ENCODE data around the gene ALG10. TPM values are rescaled to one million over a fixed set of nuclear protein-coding genes. Genes with fewer than 3 reads are reported as not detected.
"Not testable (repeated sequence)": the region's sequence is repeated elsewhere in the genome, so short reads cannot be mapped to it uniquely, and the experiment has no call there.

The ALG10 gene
- total RNA-seq, 2 donors from 2014 or later, result 1.6 to 8.0 TPM

DNA sequence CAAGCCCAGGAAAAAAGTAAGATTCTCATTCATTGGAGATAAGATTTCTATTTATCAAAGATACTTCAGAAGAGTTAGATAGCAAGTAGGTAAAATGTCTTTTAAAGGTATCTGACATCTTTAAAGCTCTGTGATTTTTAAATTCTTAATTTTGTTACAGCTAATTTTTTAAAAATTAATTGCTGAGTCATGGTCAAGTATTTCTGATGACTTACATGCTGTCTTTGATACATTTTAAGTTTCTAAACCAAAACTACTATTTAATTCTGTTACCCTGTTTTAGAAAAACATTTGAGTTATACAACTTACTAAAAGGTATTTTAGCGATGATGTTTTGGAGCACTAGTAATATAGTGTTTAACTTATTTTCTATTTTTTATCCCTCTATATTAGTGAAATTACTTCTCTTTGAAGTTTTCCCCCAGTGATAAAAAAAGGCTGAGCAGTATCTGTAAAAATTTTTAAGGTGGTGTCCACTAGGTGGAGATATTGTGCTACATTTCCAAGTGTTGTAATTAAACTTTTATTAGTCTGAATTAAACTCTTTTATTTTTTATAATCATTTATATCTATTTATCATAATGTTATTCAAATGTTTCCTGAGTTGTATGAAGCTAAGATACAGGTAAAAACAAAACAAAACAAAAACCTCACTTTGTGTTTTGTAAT lies 11.5 kb downstream of the ALG10 start:
- Histone ChIP-seq H3K36me3 (replicated peaks in 1 of 2; ENCODE audit: insufficient read depth in 1 of 2, low read depth in 2 of 2) (no peaks in the 10 kb centered on the region), H3K27me3 (no peaks in the 10 kb centered on the region), H3K27ac (no peak overlapping the region), H3K9me3 (no peaks in the 10 kb centered on the region), H3K4me1 (no peaks in the 10 kb centered on the region), H3K4me3 (no peak overlapping the region)
- no peak for TF ChIP-seq POLR2A (IDR thresholded peaks at IDR 0.05)
- TF ChIP-seq, protein P1, sequence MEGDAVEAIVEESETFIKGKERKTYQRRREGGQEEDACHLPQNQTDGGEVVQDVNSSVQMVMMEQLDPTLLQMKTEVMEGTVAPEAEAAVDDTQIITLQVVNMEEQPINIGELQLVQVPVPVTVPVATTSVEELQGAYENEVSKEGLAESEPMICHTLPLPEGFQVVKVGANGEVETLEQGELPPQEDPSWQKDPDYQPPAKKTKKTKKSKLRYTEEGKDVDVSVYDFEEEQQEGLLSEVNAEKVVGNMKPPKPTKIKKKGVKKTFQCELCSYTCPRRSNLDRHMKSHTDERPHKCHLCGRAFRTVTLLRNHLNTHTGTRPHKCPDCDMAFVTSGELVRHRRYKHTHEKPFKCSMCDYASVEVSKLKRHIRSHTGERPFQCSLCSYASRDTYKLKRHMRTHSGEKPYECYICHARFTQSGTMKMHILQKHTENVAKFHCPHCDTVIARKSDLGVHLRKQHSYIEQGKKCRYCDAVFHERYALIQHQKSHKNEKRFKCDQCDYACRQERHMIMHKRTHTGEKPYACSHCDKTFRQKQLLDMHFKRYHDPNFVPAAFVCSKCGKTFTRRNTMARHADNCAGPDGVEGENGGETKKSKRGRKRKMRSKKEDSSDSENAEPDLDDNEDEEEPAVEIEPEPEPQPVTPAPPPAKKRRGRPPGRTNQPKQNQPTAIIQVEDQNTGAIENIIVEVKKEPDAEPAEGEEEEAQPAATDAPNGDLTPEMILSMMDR (IDR thresholded peaks at IDR 0.05), result peak in 6 of 7 experiments; percentile 22 to 54 (median 32)
- ATAC-seq (no peak), DNase-seq (no peak)
- WGBS, 2 donors, result 12 to 23% methylated on average over 1 of the region's 1 CpG
- intact Hi-C loops (cut with DNase I), result no loop called here

GRCh38 chr12:34038357-34038756 lies 16.1 kb downstream of the ALG10 start:
- H3K4me1 ChIP-seq; H3K27me3 ChIP-seq; ATAC-seq; H3K36me3 ChIP-seq (replicated peaks in 1 of 2; ENCODE audit: insufficient read depth in 1 of 2, low read depth in 2 of 2); intact Hi-C loops (cut with DNase I); H3K4me3 ChIP-seq; DNase-seq; H3K9me3 ChIP-seq; H3K27ac ChIP-seq: not testable (repeated sequence)
- WGBS, 2 donors, result 67 to 74% methylated on average over 3 of the region's 3 CpGs

GRCh38 chr12:34046570-34046969 lies 24.3 kb downstream of the ALG10 start:
- no peak for DNase-seq
- TF ChIP-seq POLR2A (IDR thresholded peaks at IDR 0.05), result no peak
- ATAC-seq, result no peak
- H3K4me1 ChIP-seq, result no peaks in the 10 kb centered on the region
- intact Hi-C loops (cut with DNase I), result no loop called here
- no peak overlapping the region for H3K4me3 ChIP-seq
- H3K36me3 ChIP-seq (replicated peaks in 1 of 2; ENCODE audit: insufficient read depth in 1 of 2, low read depth in 2 of 2), result no peaks in the 10 kb centered on the region
- H3K27ac ChIP-seq, result no peak overlapping the region
- H3K9me3 ChIP-seq, result peaks cover 0 to 24% (median 0%) of the 10 kb centered on the region in 3 donors
- no peaks in the 10 kb centered on the region for H3K27me3 ChIP-seq

DNA sequence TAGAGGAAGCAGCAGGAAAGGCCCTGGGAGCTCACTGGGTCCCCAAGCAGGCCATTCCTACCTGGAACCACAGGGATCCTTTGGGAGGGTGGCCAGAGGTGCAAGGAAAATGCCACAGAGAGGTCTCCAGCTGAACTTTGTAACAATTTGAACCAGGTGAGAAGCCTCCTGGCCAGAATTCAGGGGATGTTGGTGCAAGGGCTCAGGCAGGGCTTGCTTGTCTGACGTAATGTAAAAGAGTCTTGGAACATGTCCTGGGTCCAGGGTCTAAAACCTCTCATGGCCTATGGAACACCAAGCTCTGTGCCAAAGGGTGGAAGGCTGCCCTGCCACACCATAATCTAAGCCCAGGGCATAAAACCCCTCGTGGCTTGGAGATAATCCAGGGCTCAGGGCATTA lies 25.6 kb downstream of the ALG10 start:
- not testable (repeated sequence) for H3K27ac ChIP-seq, H3K4me1 ChIP-seq

DNA sequence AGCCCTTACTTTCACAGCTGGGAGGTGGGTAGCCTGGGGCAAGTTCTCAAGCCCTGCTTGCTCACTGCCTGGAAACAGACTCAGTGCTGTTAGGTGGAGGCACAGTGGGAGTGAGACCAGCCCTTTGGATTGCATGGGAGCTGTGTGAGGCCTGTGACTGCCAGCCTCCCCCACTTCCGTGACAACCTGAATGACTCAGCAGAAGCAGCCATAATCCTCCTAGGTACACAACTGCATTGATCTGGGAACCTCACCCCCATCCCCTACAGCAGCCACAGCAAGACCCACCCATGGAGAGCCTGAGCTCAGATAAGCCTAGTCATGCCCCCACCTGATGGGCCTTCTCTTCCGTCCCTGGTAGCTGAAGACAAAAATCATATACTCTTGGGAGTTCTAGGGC lies 26.4 kb downstream of the ALG10 start:
- H3K27me3 ChIP-seq, result no peaks in the 10 kb centered on the region
- H3K4me1 ChIP-seq, result no peaks in the 10 kb centered on the region
- H3K36me3 ChIP-seq (replicated peaks in 1 of 2; ENCODE audit: insufficient read depth in 1 of 2, low read depth in 2 of 2), result no peaks in the 10 kb centered on the region
- intact Hi-C loops (cut with DNase I), result no loop called here
- DNase-seq (no peak), ATAC-seq (no peak)
- H3K9me3 ChIP-seq, result peaks cover 0 to 24% (median 0%) of the 10 kb centered on the region in 3 donors
- H3K27ac ChIP-seq, result no peak overlapping the region
- 93 to 100% methylated on average over 1 to 2 of the region's 2 CpGs for WGBS, 2 donors
- H3K4me3 ChIP-seq, result no peak overlapping the region
- TF ChIP-seq, protein P1 (IDR thresholded peaks at IDR 0.05), result no peak
- TF ChIP-seq POLR2A (IDR thresholded peaks at IDR 0.05), result no peak

More for the DNA sequence above, 25.6 kb downstream of the ALG10 start:
- ATAC-seq; H3K36me3 ChIP-seq (replicated peaks in 1 of 2; ENCODE audit: insufficient read depth in 1 of 2, low read depth in 2 of 2); H3K4me3 ChIP-seq; DNase-seq; intact Hi-C loops (cut with DNase I); H3K27me3 ChIP-seq: not testable (repeated sequence)
- 53 to 67% methylated on average over 2 of the region's 2 CpGs for WGBS, 2 donors
- peaks cover 0 to 24% (median 0%) of the 10 kb centered on the region in 3 donors for H3K9me3 ChIP-seq

DNA sequence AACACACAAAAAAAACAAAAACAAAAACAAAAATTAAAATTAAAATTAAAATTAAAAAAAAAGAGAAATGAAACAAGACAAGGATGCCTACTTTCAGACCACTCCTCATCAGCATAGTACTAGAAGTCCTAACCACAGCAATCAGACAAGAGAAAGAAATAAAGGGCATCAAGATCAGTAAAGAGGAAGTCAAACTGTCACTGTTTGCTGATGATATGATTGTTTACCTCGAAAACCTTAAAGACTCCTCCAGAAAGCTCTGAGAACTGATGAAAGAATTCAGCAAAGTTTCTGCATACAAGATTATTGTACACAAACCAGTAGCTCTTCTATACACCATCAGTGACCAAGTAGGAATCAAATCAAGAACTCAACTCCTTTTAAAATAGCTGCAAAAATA lies 29.2 kb downstream of the ALG10 start:
- ATAC-seq (no peak), DNase-seq (no peak)
- 25 to 36% methylated on average over 1 of the region's 1 CpG for WGBS, 2 donors
- Histone ChIP-seq H3K27me3 (no peaks in the 10 kb centered on the region), H3K4me3 (no peak overlapping the region), H3K4me1 (no peaks in the 10 kb centered on the region), H3K36me3 (replicated peaks in 1 of 2; ENCODE audit: insufficient read depth in 1 of 2, low read depth in 2 of 2) (no peaks in the 10 kb centered on the region), H3K9me3 (peaks cover 0 to 20% (median 0%) of the 10 kb centered on the region in 3 donors), H3K27ac (no peak overlapping the region)
- TF ChIP-seq, protein P1 (IDR thresholded peaks at IDR 0.05), result no peak
- TF ChIP-seq POLR2A (IDR thresholded peaks at IDR 0.05), result no peak
- intact Hi-C loops (cut with DNase I), result no loop called here
